Spleen (tissue), 11 donors: ENCODE results near the gene NACAD. TPM values are rescaled to one million over a fixed set of nuclear protein-coding genes. Genes with fewer than 3 reads are reported as not detected.

Source experiments
- DNase-seq: peaks from one replicate; pipeline ENCODE4 v3.0.0-alpha.2; 2020
- H3K27ac ChIP-seq, 8 donors: fragments of 200-600 bp; sonication (generic) in 7 of 8; 1 replicate in 4 of 8; 2 replicates in 4 of 8; pipeline versions ENCODE4 v1.5.0 to v1.8.0; 2016 to 2021; ENCODE audit warnings: inconsistent platforms in 4 of 8, mild to moderate bottlenecking in 4 of 8, moderate library complexity in 1 of 8
- H3K27me3 ChIP-seq, 7 donors: fragments of 200-600 bp; sonication (generic) in 6 of 7; replicated peaks in 1 of 7; 1 replicate in 4 of 7; 2 replicates in 3 of 7; pipeline versions ENCODE4 v1.5.0 to v1.8.0; 2016 to 2021; ENCODE audit warnings: inconsistent platforms in 3 of 7, mild to moderate bottlenecking in 1 of 7
- H3K36me3 ChIP-seq, 6 donors: fragments of 200-600 bp; sonication (generic) in 5 of 6; 1 replicate in 4 of 6; 2 replicates in 2 of 6; pipeline versions ENCODE4 v1.5.0 to v1.8.0; 2016 to 2021; ENCODE audit warnings: inconsistent platforms in 2 of 6
- H3K4me1 ChIP-seq, 6 donors: fragments of 200-600 bp; sonication (generic) in 5 of 6; 1 replicate in 3 of 6; 2 replicates in 3 of 6; pipeline versions ENCODE4 v1.5.0 to v1.8.0; 2016 to 2021; ENCODE audit warnings: inconsistent platforms in 3 of 6
- H3K4me3 ChIP-seq, 8 donors: fragments of 200-600 bp; sonication (generic) in 7 of 8; 1 replicate in 4 of 8; 2 replicates in 4 of 8; pipeline versions ENCODE4 v1.5.0 to v1.8.0; 2016 to 2021; ENCODE audit warnings: inconsistent platforms in 4 of 8, mild to moderate bottlenecking in 4 of 8, moderate library complexity in 2 of 8
- H3K9me3 ChIP-seq, 8 donors: fragments of 200-600 bp; sonication (generic) in 7 of 8; 1 replicate in 4 of 8; 2 replicates in 4 of 8; pipeline versions ENCODE4 v1.5.0 to v1.8.0; 2016 to 2021; ENCODE audit warnings: inconsistent platforms in 4 of 8
- POLR2A ChIP-seq, 3 donors: fragments of 450-650 bp; IDR thresholded peaks; one replicate each; pipeline ENCODE4 v1.5.1; 2017; ENCODE audit warnings: antibody characterized with exemption in 3 of 3, mild to moderate bottlenecking in 1 of 3
- POLR2AphosphoS5 ChIP-seq, 3 donors: sonication (generic); formaldehyde crosslinking; IDR thresholded peaks; one replicate each; pipeline ENCODE4 v1.5.1; 2017; ENCODE audit warnings: antibody characterized with exemption in 3 of 3
- WGBS, 5 donors: extraction: QIAGEN DNeasy Blood & Tissue Kit in 3 of 5; methylation state at CpG; one replicate each; pipeline versions ENCODE4 v1.1.5 to v1.1.7; 2013 to 2018; 5-methylcytosine and 5-hydroxymethylcytosine counted together
- intact Hi-C: fragments of 100-400 bp; cut with DNase I; formaldehyde crosslinking; loops from one replicate; pipeline ENCODE4 v1.15.0; 2023; ENCODE audit warnings: low total_unique reads
- polyA plus RNA-seq, 3 donors: library from polyadenylated mRNA; stranded (reverse); fragments of 200-250 nt; gene quantifications; one replicate each; pipeline ENCODE4 v1.2.1, GENCODE V29; 2013
- total RNA-seq, 7 donors: library from RNA; depleted of rRNA in 3 of 7; stranded (reverse); fragments of >200 nt in 3 of 7; fragmentation: NEBNext Ultra II Directional in 4 of 7; extraction: Animal tissue kit (Norgen Biotek cat#: 25700) in 4 of 7; gene quantifications; one replicate each; pipeline versions ENCODE4 v1.1.0 to v1.2.1, GENCODE V29; 2016 to 2021
- TF ChIP-seq, protein P1 (sequence below), 11 experiments: fragments of 200-600 bp in 7 of 11; fragments of 450-650 bp in 4 of 11; sonication (generic) in 4 of 11; IDR thresholded peaks in 8 of 11; conservative IDR thresholded peaks in 3 of 11; 1 replicate in 7 of 11; 2 replicates in 4 of 11; pipeline versions ENCODE4 v1.4.0 to v1.8.0; 2016 to 2021; ENCODE audit warnings: antibody characterized with exemption in 11 of 11, inconsistent platforms in 4 of 11, mild to moderate bottlenecking in 1 of 11
- donor health status: healthy with polysubstance abuse.
- donor health status: DM: no; HTN: no; CAD: no; lungs with moderate emphysema.
- donor health status: DM: no; HTN: no; CAD: no.
- donor health status: Bipolar disorder and iron deficiency.
- donor health status: healthy.
- donor health status: DM: no; HTN: no; CAD: no.
- donor health status: DM: yes; HTN: yes; CAD: no.

NACAD gene
- total and polyA plus RNA-seq, 10 donors: 0.30 to 6.2 (median 1.7) TPM

DNA sequence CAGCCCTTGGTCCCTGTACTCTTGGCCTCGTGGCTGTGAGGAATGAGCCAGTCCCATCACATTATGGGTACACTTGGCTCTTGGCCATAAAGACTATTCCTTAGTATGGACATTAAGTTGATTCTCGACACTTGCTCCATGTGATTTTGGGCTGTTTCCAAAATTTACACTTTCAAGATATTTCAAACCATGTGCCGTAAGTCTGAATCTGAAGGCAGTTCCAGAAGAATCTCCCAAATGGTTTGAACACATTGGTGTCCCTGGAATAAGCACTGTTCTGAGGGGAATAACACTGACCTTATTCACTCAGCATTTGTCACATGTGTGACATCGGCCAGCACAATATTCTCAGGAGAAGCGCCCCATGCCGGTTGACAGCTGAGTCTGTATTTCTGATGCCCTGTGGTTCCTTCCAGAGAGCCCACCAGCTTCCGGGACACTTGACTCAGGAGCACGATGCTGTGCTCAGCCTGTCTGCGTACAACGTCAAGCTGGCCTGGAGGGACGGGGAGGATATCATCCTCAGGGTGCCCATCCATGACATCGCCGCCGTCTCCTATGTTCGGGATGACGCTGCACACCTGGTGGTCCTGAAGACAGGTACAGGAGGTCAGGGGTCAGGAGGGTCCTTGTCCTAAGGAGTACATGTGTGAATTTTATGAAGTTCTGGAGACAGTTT is 24.6 kb downstream of the NACAD start:
- intact Hi-C loops: no loop called here
- WGBS, 5 donors: 88 to 96% (median 93%) methylated on average over 16 of the region's 16 CpGs

DNA sequence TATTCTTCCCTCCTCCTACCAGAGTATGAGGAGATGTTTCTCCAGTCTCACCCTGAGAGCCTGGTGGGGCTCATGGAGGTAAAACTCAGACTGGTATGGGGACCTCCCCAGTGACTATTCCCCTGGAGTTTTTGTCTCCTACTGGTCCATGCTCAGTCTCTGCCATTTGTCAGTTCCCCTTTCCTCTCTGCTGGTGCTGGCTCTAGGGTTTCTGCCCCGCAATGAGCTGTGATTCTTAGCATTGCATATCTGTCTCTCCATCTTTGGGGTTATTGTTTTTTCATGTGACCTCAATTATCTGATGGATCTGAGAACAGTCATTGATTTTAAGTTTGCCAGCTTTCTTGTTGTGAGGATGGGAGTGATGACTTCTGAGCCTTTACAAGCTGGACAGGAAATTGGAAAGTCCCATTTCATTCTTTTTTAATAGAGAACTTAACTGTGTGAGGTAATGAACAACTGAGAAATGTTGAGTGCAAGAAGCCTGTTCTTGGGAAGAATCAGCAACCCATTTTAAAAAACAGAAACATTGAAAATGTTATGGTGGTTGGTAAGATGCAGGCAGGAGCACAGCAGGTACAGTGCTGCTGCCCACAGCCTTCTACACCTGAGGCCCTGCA is 26.9 kb downstream of the NACAD start:
- H3K4me3 ChIP-seq: no peak overlapping the region
- no peaks in the 10 kb centered on the region for H3K9me3 ChIP-seq
- TF ChIP-seq POLR2AphosphoS5 (IDR thresholded peaks at IDR 0.05) (no peak), POLR2A (IDR thresholded peaks at IDR 0.05) (no peak)
- TF ChIP-seq, protein P1, sequence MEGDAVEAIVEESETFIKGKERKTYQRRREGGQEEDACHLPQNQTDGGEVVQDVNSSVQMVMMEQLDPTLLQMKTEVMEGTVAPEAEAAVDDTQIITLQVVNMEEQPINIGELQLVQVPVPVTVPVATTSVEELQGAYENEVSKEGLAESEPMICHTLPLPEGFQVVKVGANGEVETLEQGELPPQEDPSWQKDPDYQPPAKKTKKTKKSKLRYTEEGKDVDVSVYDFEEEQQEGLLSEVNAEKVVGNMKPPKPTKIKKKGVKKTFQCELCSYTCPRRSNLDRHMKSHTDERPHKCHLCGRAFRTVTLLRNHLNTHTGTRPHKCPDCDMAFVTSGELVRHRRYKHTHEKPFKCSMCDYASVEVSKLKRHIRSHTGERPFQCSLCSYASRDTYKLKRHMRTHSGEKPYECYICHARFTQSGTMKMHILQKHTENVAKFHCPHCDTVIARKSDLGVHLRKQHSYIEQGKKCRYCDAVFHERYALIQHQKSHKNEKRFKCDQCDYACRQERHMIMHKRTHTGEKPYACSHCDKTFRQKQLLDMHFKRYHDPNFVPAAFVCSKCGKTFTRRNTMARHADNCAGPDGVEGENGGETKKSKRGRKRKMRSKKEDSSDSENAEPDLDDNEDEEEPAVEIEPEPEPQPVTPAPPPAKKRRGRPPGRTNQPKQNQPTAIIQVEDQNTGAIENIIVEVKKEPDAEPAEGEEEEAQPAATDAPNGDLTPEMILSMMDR (IDR thresholded peaks at IDR 0.05 in 8 of 11, conservative IDR thresholded peaks at IDR 0.05 in 3 of 11): no peak
- intact Hi-C loops: no loop called here
- peak overlapping the region in 5 of 8 donors; percentile 3 to 42 (median 27) for H3K27ac ChIP-seq
- peak; percentile 18 for DNase-seq
- H3K36me3 ChIP-seq: peaks cover 0 to 86% (median 35%) of the 10 kb centered on the region in 6 donors
- H3K27me3 ChIP-seq: no peaks in the 10 kb centered on the region
- peaks cover 13 to 91% (median 46%) of the 10 kb centered on the region in 6 donors for H3K4me1 ChIP-seq
- 67 to 89% (median 83%) methylated on average over 1 of the region's 1 CpG for WGBS, 5 donors

More for the DNA sequence above, 24.6 kb downstream of the NACAD start:
- no peak overlapping the region for H3K4me3 ChIP-seq
- H3K27me3 ChIP-seq: no peaks in the 10 kb centered on the region
- H3K9me3 ChIP-seq: no peaks in the 10 kb centered on the region
- DNase-seq: peak; percentile 67
- TF ChIP-seq POLR2AphosphoS5 (IDR thresholded peaks at IDR 0.05): peak in 1 of 3 donors; percentile 49
- no peak for TF ChIP-seq POLR2A (IDR thresholded peaks at IDR 0.05)
- peak overlapping the region in 3 of 8 donors; percentile 42 to 70 (median 67) for H3K27ac ChIP-seq
- H3K4me1 ChIP-seq: peaks cover 11 to 87% (median 42%) of the 10 kb centered on the region in 6 donors
- peaks cover 2 to 97% (median 55%) of the 10 kb centered on the region in 6 donors for H3K36me3 ChIP-seq

DNA sequence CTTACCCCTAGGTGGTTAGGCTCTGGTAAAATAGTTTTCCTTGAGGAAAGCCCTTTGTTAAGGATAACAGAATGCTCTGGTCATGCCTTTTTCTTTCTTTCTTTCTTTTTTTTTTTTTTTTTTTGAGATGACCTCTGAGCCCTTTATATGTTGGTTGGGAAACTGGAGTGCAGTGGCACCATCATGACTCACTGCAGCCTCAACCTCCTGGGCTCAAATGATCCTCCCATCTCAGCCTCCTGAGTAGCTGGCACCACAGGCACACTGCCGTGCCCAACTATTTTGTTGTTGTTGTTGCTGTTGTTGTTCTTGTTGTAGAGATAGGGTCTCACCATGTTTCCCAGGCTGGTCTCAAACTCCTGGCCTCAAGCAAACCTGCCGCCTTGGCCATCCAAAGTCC is 27.4 kb downstream of the NACAD start:
- no peak for DNase-seq
- intact Hi-C loops: no loop called here
- no peaks in the 10 kb centered on the region for H3K27me3 ChIP-seq
- 97 to 100% (median 97%) methylated on average over 2 of the region's 2 CpGs for WGBS, 5 donors
- H3K9me3 ChIP-seq: no peaks in the 10 kb centered on the region
- peaks cover 0 to 86% (median 30%) of the 10 kb centered on the region in 6 donors for H3K36me3 ChIP-seq
- TF ChIP-seq POLR2AphosphoS5 (IDR thresholded peaks at IDR 0.05) (no peak), POLR2A (IDR thresholded peaks at IDR 0.05) (no peak)
- TF ChIP-seq, protein P1 (IDR thresholded peaks at IDR 0.05 in 8 of 11, conservative IDR thresholded peaks at IDR 0.05 in 3 of 11): no peak
- peaks cover 13 to 89% (median 46%) of the 10 kb centered on the region in 6 donors for H3K4me1 ChIP-seq
- H3K4me3 ChIP-seq: no peak overlapping the region
- peak overlapping the region in 5 of 8 donors; percentile 3 to 42 (median 27) for H3K27ac ChIP-seq

DNA sequence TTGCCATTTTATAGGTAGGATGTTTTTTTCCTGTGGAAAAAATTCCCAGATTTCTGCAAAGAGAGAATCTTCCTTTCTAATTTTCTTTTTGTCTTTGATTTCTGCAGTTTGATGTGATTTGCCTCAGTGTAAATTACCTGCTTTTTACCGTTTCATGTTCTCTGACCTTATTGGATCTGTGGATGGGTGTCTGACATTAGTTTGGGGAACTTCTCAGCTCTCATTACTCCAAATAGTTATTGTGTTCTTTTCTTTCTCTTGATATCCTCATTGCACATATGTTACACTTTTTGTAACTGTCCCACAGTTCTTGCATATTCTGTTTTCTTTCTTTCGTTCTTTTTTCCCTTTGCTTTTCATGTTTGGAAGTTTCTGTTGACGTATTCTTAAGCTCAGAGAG is 28.5 kb downstream of the NACAD start:
- H3K27ac ChIP-seq: no peak overlapping the region
- no peak for TF ChIP-seq POLR2AphosphoS5 (IDR thresholded peaks at IDR 0.05)
- TF ChIP-seq, protein P1 (IDR thresholded peaks at IDR 0.05 in 8 of 11, conservative IDR thresholded peaks at IDR 0.05 in 3 of 11): no peak
- TF ChIP-seq POLR2A (IDR thresholded peaks at IDR 0.05): no peak
- no peak overlapping the region for H3K4me3 ChIP-seq
- WGBS, 5 donors: 89 to 96% (median 92%) methylated on average over 3 of the region's 3 CpGs
- intact Hi-C loops: no loop called here
- H3K4me1 ChIP-seq: peaks cover 13 to 90% (median 46%) of the 10 kb centered on the region in 6 donors
- H3K27me3 ChIP-seq: no peaks in the 10 kb centered on the region
- no peaks in the 10 kb centered on the region for H3K9me3 ChIP-seq
- H3K36me3 ChIP-seq: peaks cover 0 to 83% (median 19%) of the 10 kb centered on the region in 6 donors
- no peak for DNase-seq
